GM12878 (cell line): ENCODE data around the gene B3GALNT2. TPM values are rescaled to one million over a fixed set of nuclear protein-coding genes. Genes with fewer than 3 reads are reported as not detected.

Source experiments
- BACH1 ChIP-seq: fragments of 450-650 bp; IDR thresholded peaks from 2 replicates; pipeline ENCODE4 v1.6.1; 2017; ENCODE audit warnings: mild to moderate bottlenecking, borderline replicate concordance
- BRCA1 ChIP-seq: IDR thresholded peaks from 2 replicates; pipeline ENCODE4 v1.6.1; 2011; ENCODE audit warnings: low read depth, low read length, improper control_type of control experiment
- HDAC6 ChIP-seq: fragments of 200-600 bp; sonication (generic); IDR thresholded peaks from one replicate; pipeline ENCODE4 v1.8.0; 2017; ENCODE audit warnings: antibody characterized with exemption; ENCODE audit not compliant: unreplicated experiment
- IRF4 ChIP-seq: IDR thresholded peaks from 2 replicates; pipeline ENCODE4 v1.6.1; 2011; ENCODE audit warnings: low read depth, low read length
- MTA3 ChIP-seq: IDR thresholded peaks from 2 replicates; pipeline ENCODE4 v1.6.1; 2012; ENCODE audit warnings: low read length, inconsistent platforms, borderline replicate concordance
- NFIC ChIP-seq: IDR thresholded peaks from 2 replicates; pipeline ENCODE4 v1.6.1; 2012; ENCODE audit warnings: low read depth, mild to moderate bottlenecking, inconsistent platforms, low read length, moderate library complexity
- NR2C1 ChIP-seq: fragments of 450-650 bp; IDR thresholded peaks from 2 replicates; pipeline ENCODE4 v1.6.1; 2017; ENCODE audit warnings: antibody characterized with exemption, mild to moderate bottlenecking, moderate library complexity
- RAD21 ChIP-seq: IDR thresholded peaks from 2 replicates; pipeline ENCODE4 v1.6.1; 2011; ENCODE audit warnings: mild to moderate bottlenecking, low read depth, low read length, moderate library complexity; ENCODE audit not compliant: insufficient read depth
- SIX5 ChIP-seq: IDR thresholded peaks from 2 replicates; pipeline ENCODE4 v1.6.1; 2011; ENCODE audit warnings: mild to moderate bottlenecking, low read depth, low read length, moderate library complexity; ENCODE audit not compliant: severe bottlenecking
- SKIL ChIP-seq: fragments of 450-650 bp; IDR thresholded peaks from 2 replicates; pipeline ENCODE4 v1.6.1; 2017; ENCODE audit warnings: mild to moderate bottlenecking, low read depth, inconsistent platforms; ENCODE audit not compliant: poor library complexity, severe bottlenecking
- ZZZ3 ChIP-seq: IDR thresholded peaks from 2 replicates; pipeline ENCODE4 v1.6.1; 2011; ENCODE audit warnings: low read depth; ENCODE audit not compliant: control insufficient read depth, insufficient read length
- polyA plus RNA-seq, 11 experiments: library from polyadenylated mRNA; depleted of rRNA in 4 of 11; unstranded in 6 of 11; stranded (reverse) in 5 of 11; fragments of >200 nt; fragmentation: Nextera tagmentation in 4 of 11; fragmentation: Illumina TruSeq in 1 of 11; extraction: Ambion mirVana in 4 of 11; extraction: Trizol in 1 of 11; gene quantifications; 1 replicate in 1 of 11; 2 replicates in 10 of 11; pipeline versions ENCODE4 v1.2.1 to v1.2.3, GENCODE V29; 2011 to 2016; ENCODE audit warnings: inconsistent platforms in 2 of 11, missing spikeins in 2 of 11, low read depth in 1 of 11
- total RNA-seq, 4 experiments: library from RNA; depleted of rRNA in 3 of 4; stranded (reverse); fragments of >200 nt in 3 of 4; fragmentation: Illumina TruSeq in 1 of 4; extraction: Trizol in 1 of 4; gene quantifications; 2 replicates each; pipeline versions ENCODE4 v1.2.1 to v1.2.3, GENCODE V29; 2013 to 2021
- TF ChIP-seq, protein P1 (sequence below): IDR thresholded peaks from 2 replicates; pipeline ENCODE4 v1.6.1; 2011; ENCODE audit warnings: low read depth, low read length, improper control_type of control experiment, borderline replicate concordance
- TF ChIP-seq, protein P2 (sequence below): fragments of 450-650 bp; IDR thresholded peaks from 2 replicates; pipeline ENCODE4 v1.6.1; 2016; ENCODE audit warnings: mild to moderate bottlenecking

B3GALNT2 gene
- total and polyA plus RNA-seq, 10 of the 15 experiments (the other 5 are each of a cell fraction or from before 2014, with no cell fraction given), result 0.77 to 19.7 (median 12.7) TPM

DNA sequence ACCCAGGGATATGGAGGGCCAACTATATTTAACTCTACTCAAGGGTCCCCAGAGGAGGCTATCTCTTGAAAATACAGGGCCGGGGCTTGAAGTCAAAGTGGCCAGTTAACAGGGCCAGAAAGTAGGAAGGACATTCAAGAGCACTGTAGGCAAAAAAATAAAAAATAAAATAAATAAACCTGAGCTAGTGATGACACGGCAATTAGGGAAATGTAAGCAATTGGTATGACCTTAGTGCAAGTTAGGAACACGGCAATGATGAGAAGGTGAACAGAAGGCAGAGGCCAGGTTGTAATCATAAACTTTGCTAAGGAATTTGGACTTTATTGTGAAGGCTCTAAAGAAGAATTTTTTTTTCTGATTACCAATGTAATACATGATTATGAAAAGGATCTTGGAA, 3.4 kb upstream of the B3GALNT2 start (continued):
- TF ChIP-seq, protein P1, sequence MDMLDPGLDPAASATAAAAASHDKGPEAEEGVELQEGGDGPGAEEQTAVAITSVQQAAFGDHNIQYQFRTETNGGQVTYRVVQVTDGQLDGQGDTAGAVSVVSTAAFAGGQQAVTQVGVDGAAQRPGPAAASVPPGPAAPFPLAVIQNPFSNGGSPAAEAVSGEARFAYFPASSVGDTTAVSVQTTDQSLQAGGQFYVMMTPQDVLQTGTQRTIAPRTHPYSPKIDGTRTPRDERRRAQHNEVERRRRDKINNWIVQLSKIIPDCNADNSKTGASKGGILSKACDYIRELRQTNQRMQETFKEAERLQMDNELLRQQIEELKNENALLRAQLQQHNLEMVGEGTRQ, result no peak
- no peak for TF ChIP-seq IRF4
- no peak for TF ChIP-seq MTA3
- TF ChIP-seq SKIL, result no peak
- TF ChIP-seq, protein P2, sequence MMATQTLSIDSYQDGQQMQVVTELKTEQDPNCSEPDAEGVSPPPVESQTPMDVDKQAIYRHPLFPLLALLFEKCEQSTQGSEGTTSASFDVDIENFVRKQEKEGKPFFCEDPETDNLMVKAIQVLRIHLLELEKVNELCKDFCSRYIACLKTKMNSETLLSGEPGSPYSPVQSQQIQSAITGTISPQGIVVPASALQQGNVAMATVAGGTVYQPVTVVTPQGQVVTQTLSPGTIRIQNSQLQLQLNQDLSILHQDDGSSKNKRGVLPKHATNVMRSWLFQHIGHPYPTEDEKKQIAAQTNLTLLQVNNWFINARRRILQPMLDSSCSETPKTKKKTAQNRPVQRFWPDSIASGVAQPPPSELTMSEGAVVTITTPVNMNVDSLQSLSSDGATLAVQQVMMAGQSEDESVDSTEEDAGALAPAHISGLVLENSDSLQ, result no peak
- no peak for TF ChIP-seq NFIC
- no peak for TF ChIP-seq NR2C1
- no peak for TF ChIP-seq ZZZ3
- TF ChIP-seq BACH1, result no peak
- TF ChIP-seq RAD21, result no peak
- no peak for TF ChIP-seq SIX5
- no peak for TF ChIP-seq HDAC6
- no peak for TF ChIP-seq BRCA1
